Mammary microvascular endothelial cell (primary cell): ENCODE results near the gene RNU6-9. TPM values are rescaled to one million over a fixed set of nuclear protein-coding genes. Genes with fewer than 3 reads are reported as not detected.

ENCODE experiments used
- total RNA-seq: library from RNA; depleted of rRNA; stranded (reverse); fragments of >200 nt; gene quantifications from 2 replicates; pipeline ENCODE4 v1.2.3, GENCODE V29; 2015

The RNU6-9 gene
- total RNA-seq: not detected in 2 replicates

GRCh38 chr19:892894-893689 lies at the start of gene RNU6-9, which contains the start of gene MED16:
Gene RNU6-9, plus strand, starts transcription at chr19:893484.
Gene MED16, minus strand, starts transcription at chr19:893187. Its CDS starts 2,056 bp downstream, at chr19:891131.

GRCh38 chr19:852136-853013 lies 40.9 kb upstream of the RNU6-9 start, which contains the start of gene ELANE:
Gene ELANE, plus strand, starts transcription at chr19:852303. Its CDS starts 26 bp downstream, at chr19:852329.

GRCh38 chr19:858868-859843 lies 34.1 kb upstream of the RNU6-9 start, which contains the start of gene CFD:
Gene CFD, plus strand, starts transcription at chr19:859664. Its CDS starts 26 bp downstream, at chr19:859690.

GRCh38 chr19:913080-913748 lies 19.9 kb downstream of the RNU6-9 start, which contains the start of gene R3HDM4:
Gene R3HDM4, minus strand, starts transcription at chr19:913219. Its CDS starts 62 bp downstream, at chr19:913157.

GRCh38 chr19:917323-918151 lies 24.3 kb downstream of the RNU6-9 start, which contains the start of gene KISS1R:
Gene KISS1R, plus strand, starts transcription at chr19:917333. Its CDS starts 170 bp downstream, at chr19:917503.

GRCh38 chr19:925526-926322 lies 32.4 kb downstream of the RNU6-9 start, which contains the start of gene ARID3A:
Gene ARID3A, plus strand, starts transcription at chr19:926035. Its CDS starts 3,494 bp downstream, at chr19:929529.

Other genes starting within 250 kb of the RNU6-9 start
- gene RNF126, start 230.3 kb upstream of the RNU6-9 start, total RNA-seq: 90.7 and 99.4 TPM in 2 replicates
- 103 and 104 TPM in 2 replicates for gene FSTL3, start 217.1 kb upstream of the RNU6-9 start, total RNA-seq
- gene PRSS57, start 198.0 kb upstream of the RNU6-9 start, total RNA-seq: not detected in 2 replicates
- gene PALM, start 184.5 kb upstream of the RNU6-9 start, total RNA-seq: 5.9 and 6.9 TPM in 2 replicates
- not detected in 2 replicates for gene MISP, start 142.4 kb upstream of the RNU6-9 start, total RNA-seq
- 303 and 434 TPM in 2 replicates for gene PTBP1, start 96.0 kb upstream of the RNU6-9 start, total RNA-seq
- gene PLPPR3, start 71.5 kb upstream of the RNU6-9 start, total RNA-seq: 0.25 TPM in 1 of 2 replicates, not detected in the other
- not detected in 2 replicates for gene AZU1, start 65.6 kb upstream of the RNU6-9 start, total RNA-seq
- not detected in 2 replicates for gene PRTN3, start 52.5 kb upstream of the RNU6-9 start, total RNA-seq
- not detected in 2 replicates for gene ELANE, start 41.2 kb upstream of the RNU6-9 start, total RNA-seq
- gene CFD, start 33.8 kb upstream of the RNU6-9 start, total RNA-seq: 0.40 and 1.4 TPM in 2 replicates
- gene MED16, start 297 bp upstream of the RNU6-9 start, total RNA-seq: 50.0 and 62.7 TPM in 2 replicates
- 35.4 and 39.2 TPM in 2 replicates for gene R3HDM4, start 19.7 kb downstream of the RNU6-9 start, total RNA-seq
- gene KISS1R, start 23.8 kb downstream of the RNU6-9 start, total RNA-seq: not detected in 2 replicates
- gene ARID3A, start 32.6 kb downstream of the RNU6-9 start, total RNA-seq: 4.6 and 6.9 TPM in 2 replicates
- gene WDR18, start 90.9 kb downstream of the RNU6-9 start, total RNA-seq: 69.5 and 80.6 TPM in 2 replicates
- gene GRIN3B, start 106.9 kb downstream of the RNU6-9 start, total RNA-seq: 0.53 and 2.6 TPM in 2 replicates
- 144 and 147 TPM in 2 replicates for gene TMEM259, start 127.6 kb downstream of the RNU6-9 start, total RNA-seq
- gene RNU6-2, start 128.0 kb downstream of the RNU6-9 start, total RNA-seq: not detected in 2 replicates
- 166 and 189 TPM in 2 replicates for gene CNN2, start 133.1 kb downstream of the RNU6-9 start, total RNA-seq
- gene ABCA7, start 146.6 kb downstream of the RNU6-9 start, total RNA-seq: 6.1 and 13.3 TPM in 2 replicates
- 43.0 and 45.8 TPM in 2 replicates for gene ARHGAP45, start 173.7 kb downstream of the RNU6-9 start, total RNA-seq
- gene POLR2E, start 201.9 kb downstream of the RNU6-9 start, total RNA-seq: 352 and 370 TPM in 2 replicates
- 881 and 907 TPM in 2 replicates for gene GPX4, start 210.5 kb downstream of the RNU6-9 start, total RNA-seq